Cardiac fibroblast (primary cell): ENCODE results near the gene DPY19L1.

Experiments used
- DNase-seq, 2 donors: peaks; one replicate each; pipeline versions ENCODE4 v3.0.0 to v3.0.0-alpha.2; 2010; ENCODE audit warnings: low read depth in 2 of 2
- H3K4me3 ChIP-seq, 2 donors: replicated peaks in 1 of 2; 1 replicate in 1 of 2; 2 replicates in 1 of 2; pipeline ENCODE4 v1.5.1; 2011; ENCODE audit warnings: low read depth in 2 of 2, low read length in 2 of 2, mild to moderate bottlenecking in 2 of 2, moderate library complexity in 1 of 2
- TF ChIP-seq, protein P1 (sequence below): IDR thresholded peaks from one replicate; pipeline ENCODE4 v1.5.1; 2011; ENCODE audit warnings: low read depth, mild to moderate bottlenecking, low read length, inconsistent platforms

DPY19L1 gene

DNA sequence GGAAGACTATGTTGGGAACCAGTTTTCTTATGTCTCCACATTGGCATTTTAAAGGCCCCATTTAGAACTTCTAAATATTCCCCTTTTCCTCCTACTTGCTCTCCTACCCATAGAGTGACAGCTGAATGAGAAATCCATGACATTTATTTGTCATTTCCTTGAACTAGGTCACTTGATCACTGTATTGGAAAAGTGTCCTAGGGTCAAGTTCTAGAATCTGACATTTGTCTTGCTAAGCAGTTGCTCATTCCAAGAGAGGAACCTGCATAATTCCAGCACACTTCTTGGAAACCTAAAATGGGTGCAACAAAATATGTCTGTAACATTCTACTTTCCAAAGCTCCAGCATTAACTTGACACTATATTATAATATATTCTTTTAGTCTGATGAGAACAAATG, 3.6 kb upstream of the DPY19L1 start:
- no peak for DNase-seq
- no peak overlapping the region for H3K4me3 ChIP-seq
- TF ChIP-seq, protein P1, sequence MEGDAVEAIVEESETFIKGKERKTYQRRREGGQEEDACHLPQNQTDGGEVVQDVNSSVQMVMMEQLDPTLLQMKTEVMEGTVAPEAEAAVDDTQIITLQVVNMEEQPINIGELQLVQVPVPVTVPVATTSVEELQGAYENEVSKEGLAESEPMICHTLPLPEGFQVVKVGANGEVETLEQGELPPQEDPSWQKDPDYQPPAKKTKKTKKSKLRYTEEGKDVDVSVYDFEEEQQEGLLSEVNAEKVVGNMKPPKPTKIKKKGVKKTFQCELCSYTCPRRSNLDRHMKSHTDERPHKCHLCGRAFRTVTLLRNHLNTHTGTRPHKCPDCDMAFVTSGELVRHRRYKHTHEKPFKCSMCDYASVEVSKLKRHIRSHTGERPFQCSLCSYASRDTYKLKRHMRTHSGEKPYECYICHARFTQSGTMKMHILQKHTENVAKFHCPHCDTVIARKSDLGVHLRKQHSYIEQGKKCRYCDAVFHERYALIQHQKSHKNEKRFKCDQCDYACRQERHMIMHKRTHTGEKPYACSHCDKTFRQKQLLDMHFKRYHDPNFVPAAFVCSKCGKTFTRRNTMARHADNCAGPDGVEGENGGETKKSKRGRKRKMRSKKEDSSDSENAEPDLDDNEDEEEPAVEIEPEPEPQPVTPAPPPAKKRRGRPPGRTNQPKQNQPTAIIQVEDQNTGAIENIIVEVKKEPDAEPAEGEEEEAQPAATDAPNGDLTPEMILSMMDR = no peak

GRCh38 chr7:35039343-35039742, 2.1 kb upstream of the DPY19L1 start:
- H3K4me3 ChIP-seq = no peak overlapping the region
- DNase-seq = no peak
- TF ChIP-seq, protein P1 = no peak

DNA sequence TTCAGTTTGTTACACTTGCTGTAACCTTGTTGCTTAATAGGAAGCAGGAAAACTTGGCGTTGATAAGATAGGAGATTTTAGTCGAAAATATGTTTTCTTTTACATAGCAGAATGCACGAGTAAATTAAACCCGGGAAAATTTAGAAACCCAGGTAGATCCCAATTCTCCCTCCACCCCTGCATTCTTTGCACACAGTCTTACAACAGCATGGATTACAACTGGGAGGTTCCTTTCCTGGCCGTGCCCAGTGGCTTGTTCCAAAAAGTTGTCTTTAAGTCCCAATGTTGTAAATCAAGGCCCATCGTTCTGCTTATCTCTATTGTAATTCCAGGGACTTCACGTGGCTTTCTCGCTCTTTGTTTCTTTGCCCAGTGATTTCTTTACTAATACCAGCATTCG, 1.1 kb upstream of the DPY19L1 start:
- peak overlapping the region; percentile 51 to 58 for H3K4me3 ChIP-seq
- TF ChIP-seq, protein P1 = no peak
- no peak for DNase-seq

DNA sequence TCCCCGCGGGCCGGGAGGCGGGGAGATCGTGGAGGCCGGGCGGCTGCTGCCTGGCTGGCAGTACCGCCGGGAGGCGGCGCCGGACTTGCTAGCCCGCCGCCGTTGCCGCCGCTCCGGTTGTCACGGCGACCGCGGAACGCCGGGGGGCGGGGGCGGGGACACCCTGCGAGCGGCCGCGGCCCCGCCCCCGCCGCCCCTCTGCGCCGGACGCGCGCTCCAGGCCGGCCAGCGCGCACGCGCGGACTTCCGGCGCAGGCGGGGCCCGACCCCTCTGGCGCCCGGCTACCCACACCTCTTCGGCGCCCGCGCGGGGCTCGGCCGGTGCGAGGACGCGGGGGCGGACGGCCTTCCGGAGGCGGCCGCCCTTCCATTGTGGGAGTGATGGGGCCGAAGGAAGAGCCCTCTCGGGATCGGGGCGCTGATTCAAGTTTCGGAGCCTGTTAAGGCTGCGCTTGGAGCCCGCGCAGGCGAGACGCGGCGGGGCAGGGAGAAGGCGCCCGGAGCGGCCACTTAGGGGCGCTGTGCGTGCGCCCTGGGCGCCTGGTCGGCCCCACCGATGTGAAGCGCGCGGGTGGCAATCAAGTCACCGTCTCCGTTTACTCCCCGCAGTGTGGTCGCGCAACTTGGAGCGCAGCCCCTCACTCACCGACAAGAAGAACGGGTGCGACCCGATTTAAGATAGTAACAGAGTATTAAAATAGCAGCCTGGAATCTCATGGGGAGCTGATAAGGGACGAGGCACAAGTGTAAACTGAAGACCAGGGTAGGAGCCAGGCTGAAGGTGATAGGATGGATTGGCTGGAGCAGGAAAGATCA, 449 bp upstream of the DPY19L1 start:
- DNase-seq = peak; percentile 91 to 98
- TF ChIP-seq, protein P1 = peak; percentile 64
- peak overlapping the region; percentile 51 to 72 for H3K4me3 ChIP-seq

DNA sequence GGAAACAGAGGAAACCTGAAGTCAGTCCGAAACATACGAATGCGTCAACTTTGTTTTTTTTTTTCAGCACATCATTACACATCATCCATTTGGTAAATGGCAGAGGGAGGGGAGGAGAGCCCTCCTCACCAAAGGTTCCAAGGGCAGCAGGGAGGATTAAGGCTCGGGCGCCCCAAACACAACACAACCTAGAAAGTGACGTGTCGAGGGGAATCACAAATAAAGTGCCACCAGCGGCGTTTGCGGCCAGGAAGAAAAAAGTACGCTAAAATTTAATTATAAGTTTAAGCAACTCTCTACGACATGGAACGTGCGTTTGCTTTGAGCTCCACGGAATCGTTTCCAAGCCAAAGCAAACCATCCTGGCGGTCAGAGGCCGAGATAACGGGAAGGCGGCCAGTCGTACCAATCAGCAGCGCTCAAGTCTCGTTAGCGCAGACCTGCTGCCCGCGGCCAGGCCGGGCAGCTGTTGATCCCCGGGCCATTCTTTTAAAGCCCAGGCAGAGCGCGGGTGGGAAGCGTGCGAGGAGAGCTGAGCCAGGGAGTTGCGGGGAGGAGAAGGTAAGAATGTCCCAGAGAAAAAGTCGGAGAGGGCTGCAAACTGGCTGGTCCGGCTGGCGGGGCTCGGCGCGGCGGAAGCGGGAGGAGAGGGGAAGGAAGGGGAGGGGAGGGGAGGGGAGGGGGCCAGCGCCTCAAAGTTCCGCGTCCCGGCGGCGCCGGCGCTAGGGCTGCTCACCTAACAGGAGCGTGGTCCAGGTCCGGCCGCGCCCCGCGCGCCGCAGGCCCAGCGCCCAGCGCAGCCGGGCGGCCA, 719 bp downstream of the DPY19L1 start:
- peak; percentile 68 to 70 for DNase-seq
- peak overlapping the region; percentile 72 to 81 for H3K4me3 ChIP-seq
- TF ChIP-seq, protein P1 = no peak

DNA sequence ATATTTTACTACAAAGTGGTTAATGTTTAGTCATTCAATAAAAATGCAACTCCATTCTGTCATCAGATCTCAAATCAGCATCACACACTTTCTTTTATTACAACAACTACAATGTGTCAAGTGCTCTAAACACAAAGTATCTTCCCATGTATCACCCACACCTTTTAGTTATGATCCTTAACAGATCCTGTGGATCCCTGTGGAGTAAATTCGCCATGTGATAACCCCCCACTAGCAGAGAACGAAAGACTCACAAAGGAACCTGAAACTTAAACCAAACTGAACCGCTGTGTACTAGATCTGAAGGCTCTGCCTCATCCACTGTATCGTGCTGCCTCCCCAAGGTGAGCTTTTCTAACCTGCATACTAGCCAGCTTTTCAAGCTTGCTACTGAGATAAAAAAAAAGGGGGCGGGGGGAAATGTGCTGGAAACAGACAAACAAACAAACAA, 1.7 kb downstream of the DPY19L1 start:
- peak overlapping the region; percentile 72 to 81 for H3K4me3 ChIP-seq
- TF ChIP-seq, protein P1 = peak; percentile 9
- peak; percentile 55 to 56 for DNase-seq
